Loucy (cell line): Measurements from ENCODE around the gene FLACC1.

ENCODE experiments used
- H2AFZ ChIP-seq: fragments of 200-600 bp; sonication (generic); 2 replicates; pipeline ENCODE4 v1.6.0; 2016; ENCODE audit warnings: antibody characterized with exemption, mild to moderate bottlenecking, low read length, moderate library complexity
- H3F3A ChIP-seq: fragments of 200-600 bp; 2 replicates; pipeline ENCODE4 v1.6.0; 2016; ENCODE audit warnings: antibody characterized with exemption, low read depth, mild to moderate bottlenecking
- H3K27me3 ChIP-seq: fragments of 200-600 bp; sonication (generic); 2 replicates; pipeline ENCODE4 v1.6.1; 2014; ENCODE audit warnings: low read length, mild to moderate bottlenecking; ENCODE audit not compliant: insufficient read depth, poor library complexity, severe bottlenecking
- H3K36me3 ChIP-seq: fragments of 200-600 bp; sonication (generic); 2 replicates; pipeline ENCODE4 v1.6.1; 2016; ENCODE audit warnings: low read length; ENCODE audit not compliant: insufficient read depth
- H3K4me1 ChIP-seq: fragments of 200-600 bp; sonication (generic); 2 replicates; pipeline ENCODE4 v1.5.1; 2014; ENCODE audit warnings: low read length, mild to moderate bottlenecking; ENCODE audit not compliant: insufficient read depth, poor library complexity, severe bottlenecking
- H3K4me2 ChIP-seq: fragments of 200-600 bp; sonication (generic); 2 replicates; pipeline ENCODE4 v1.6.0; 2014; ENCODE audit warnings: antibody characterized with exemption, low read length, low read depth, mild to moderate bottlenecking; ENCODE audit not compliant: poor library complexity, severe bottlenecking
- H3K4me3 ChIP-seq: fragments of 200-600 bp; sonication (generic); 2 replicates; pipeline ENCODE4 v1.5.1; 2014; ENCODE audit warnings: low read length, mild to moderate bottlenecking, mixed read lengths; ENCODE audit not compliant: poor library complexity, severe bottlenecking
- H3K79me2 ChIP-seq: fragments of 200-600 bp; sonication (generic); 2 replicates; pipeline ENCODE4 v1.6.1; 2014; ENCODE audit warnings: low read length; ENCODE audit not compliant: insufficient read depth
- H3K9ac ChIP-seq: fragments of 200-600 bp; sonication (generic); 2 replicates; pipeline ENCODE4 v1.6.0; 2014; ENCODE audit warnings: mild to moderate bottlenecking, low read depth, low read length, moderate library complexity; ENCODE audit not compliant: poor library complexity, severe bottlenecking
- H3K9me2 ChIP-seq: fragments of 200-600 bp; sonication (generic); replicated peaks from 2 replicates; pipeline ENCODE4 v1.6.1; 2016; ENCODE audit warnings: low read depth, low read length, mixed read lengths
- H3K9me3 ChIP-seq: fragments of 200-600 bp; sonication (generic); 2 replicates; pipeline ENCODE4 v1.6.1; 2014; ENCODE audit warnings: mild to moderate bottlenecking, antibody characterized with exemption, low read length, low read depth; ENCODE audit not compliant: insufficient read depth
- H4K20me1 ChIP-seq: fragments of 200-600 bp; sonication (generic); 2 replicates; pipeline ENCODE4 v1.6.0; 2014; ENCODE audit warnings: antibody characterized with exemption, low read length, mild to moderate bottlenecking; ENCODE audit not compliant: insufficient read depth, poor library complexity, severe bottlenecking
- CTCF ChIP-seq: fragments of 200-600 bp; sonication (generic); conservative IDR thresholded peaks from 2 replicates; pipeline ENCODE4 v1.5.1; 2014; ENCODE audit warnings: mild to moderate bottlenecking, antibody characterized with exemption, low read length
- EZH2phosphoT487 ChIP-seq: fragments of 200-600 bp; IDR thresholded peaks from 2 replicates; pipeline ENCODE4 v1.6.1; 2018; ENCODE audit warnings: antibody characterized with exemption, mild to moderate bottlenecking, moderate library complexity, borderline replicate concordance

FLACC1 gene

GRCh38 chr2:201276511-201276910, 80.6 kb downstream of the FLACC1 start:
- H2AFZ ChIP-seq: no peak overlapping the region
- H3K9me2 ChIP-seq: no peaks in the 10 kb centered on the region
- TF ChIP-seq EZH2phosphoT487 (no peak), CTCF (no peak)
- no peak overlapping the region for H3K4me2 ChIP-seq
- H3K27me3 ChIP-seq: no peaks in the 10 kb centered on the region
- H3K4me1 ChIP-seq: peaks cover under 1% of the 10 kb centered on the region
- H3K9me3 ChIP-seq: no peaks in the 10 kb centered on the region
- peaks cover 17% of the 10 kb centered on the region; the same call in 1 of the 2 replicates for H3K79me2 ChIP-seq
- no peaks in the 10 kb centered on the region for H3F3A ChIP-seq
- no peak overlapping the region for H3K4me3 ChIP-seq
- peaks cover 83% of the 10 kb centered on the region for H3K36me3 ChIP-seq
- no peak overlapping the region for H3K9ac ChIP-seq
- H4K20me1 ChIP-seq: peaks cover 4% of the 10 kb centered on the region

DNA sequence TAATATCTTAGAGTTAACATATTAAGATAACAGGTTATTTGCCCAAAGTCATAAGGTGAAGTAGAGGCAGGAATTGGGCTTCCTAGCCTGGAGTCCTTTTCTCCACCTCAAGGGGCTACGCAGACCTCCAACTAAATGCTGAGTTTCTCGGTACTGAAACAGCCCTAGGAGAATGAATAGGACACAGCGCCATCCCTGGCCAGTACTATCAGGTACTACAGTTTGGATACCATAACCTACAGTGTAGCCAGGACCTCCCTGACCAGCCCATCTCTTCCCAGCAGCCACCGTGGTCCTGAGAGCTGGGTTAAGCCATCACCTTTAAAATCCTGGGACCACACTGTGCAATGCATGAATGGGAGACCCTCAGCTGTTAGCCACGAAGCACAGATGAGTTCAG, 81.2 kb downstream of the FLACC1 start:
- peaks cover 88% of the 10 kb centered on the region for H3K36me3 ChIP-seq
- H3K4me2 ChIP-seq: no peak overlapping the region
- H3K4me3 ChIP-seq: no peak overlapping the region
- H3K9me2 ChIP-seq: no peaks in the 10 kb centered on the region
- H4K20me1 ChIP-seq: peaks cover 9% of the 10 kb centered on the region
- H3F3A ChIP-seq: no peaks in the 10 kb centered on the region
- H3K9ac ChIP-seq: no peak overlapping the region
- peaks cover 22% of the 10 kb centered on the region; the same call in 1 of the 2 replicates for H3K79me2 ChIP-seq
- peaks cover 6% of the 10 kb centered on the region for H3K4me1 ChIP-seq
- no peak overlapping the region for H2AFZ ChIP-seq
- no peaks in the 10 kb centered on the region for H3K27me3 ChIP-seq
- TF ChIP-seq CTCF (peak; percentile 53), EZH2phosphoT487 (no peak)
- H3K9me3 ChIP-seq: no peaks in the 10 kb centered on the region

DNA sequence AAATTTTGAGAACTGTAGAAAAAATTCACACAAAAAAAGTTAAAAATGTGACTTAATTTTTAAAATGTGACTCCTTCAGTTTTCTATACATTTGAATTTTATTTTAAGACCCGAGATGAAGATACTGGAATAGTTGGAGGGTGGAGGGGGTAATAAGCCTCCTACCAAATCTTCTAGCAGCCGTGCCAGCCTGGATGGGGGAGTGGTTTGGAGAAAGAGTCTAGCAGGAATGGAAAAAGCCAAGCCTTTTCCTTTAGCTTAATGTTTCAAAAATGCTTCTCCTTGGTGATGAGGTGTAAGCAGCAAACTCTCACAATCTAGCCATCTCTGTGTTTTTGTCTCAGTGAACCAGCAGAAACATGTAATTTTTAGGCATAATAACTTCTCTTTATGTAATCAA, 82.1 kb downstream of the FLACC1 start:
- H2AFZ ChIP-seq: no peak overlapping the region
- H3K4me1 ChIP-seq: peaks cover 12% of the 10 kb centered on the region
- H3K9ac ChIP-seq: no peak overlapping the region
- no peak overlapping the region for H3K4me2 ChIP-seq
- TF ChIP-seq EZH2phosphoT487 (no peak), CTCF (no peak)
- H3K9me2 ChIP-seq: no peaks in the 10 kb centered on the region
- no peaks in the 10 kb centered on the region for H3K9me3 ChIP-seq
- H4K20me1 ChIP-seq: peaks cover 18% of the 10 kb centered on the region
- peaks cover 92% of the 10 kb centered on the region for H3K36me3 ChIP-seq
- H3K79me2 ChIP-seq: peaks cover 31% of the 10 kb centered on the region
- H3K27me3 ChIP-seq: no peaks in the 10 kb centered on the region
- no peaks in the 10 kb centered on the region for H3F3A ChIP-seq
- no peak overlapping the region for H3K4me3 ChIP-seq
